ENCODE measurements around the gene STXBP2.

STXBP2 gene

GRCh38 chr19:7639863-7640348 is 3.0 kb downstream of the STXBP2 start:
- POLR2A ChIA-PET: no interaction called here

DNA sequence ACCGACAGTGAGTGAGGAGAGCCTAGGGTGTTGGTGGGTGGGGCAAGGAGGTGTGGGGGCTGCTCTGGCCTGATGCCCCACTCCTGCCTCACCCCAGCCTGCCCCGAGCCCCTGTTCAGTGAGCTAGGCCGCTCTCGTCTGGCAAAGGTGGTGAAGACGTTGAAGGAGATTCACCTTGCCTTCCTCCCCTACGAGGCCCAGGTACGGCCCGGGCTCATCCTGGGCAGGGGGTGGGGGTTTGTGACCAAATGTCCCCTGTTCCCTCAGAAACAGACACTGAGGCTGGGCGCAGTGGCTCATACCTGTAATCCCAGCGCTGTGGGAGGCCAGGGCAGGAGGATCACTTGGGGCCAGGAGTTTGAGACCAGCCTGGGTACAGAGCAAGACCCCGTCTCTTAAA is 3.9 kb downstream of the STXBP2 start:
- H3K27ac ChIP-seq (ENCODE audit: extremely low read depth, low read depth, low read length): no peak overlapping the region
- H3K4me1 ChIP-seq (ENCODE audit: control insufficient read depth, insufficient read depth, low read length): no peaks in the 10 kb centered on the region
- H3K36me3 ChIP-seq (ENCODE audit: control insufficient read depth in 2 of 2, insufficient read depth in 1 of 2, low read length in 2 of 2): peaks cover 7 to 17% of the 10 kb centered on the region in 2 experiments; a peak in 2 of 3 replicates
- ChIA-PET CTCF (interaction anchor here (0.6 to 0.9 kb wide), 3 partner anchors 39 to 72 kb away, joined by 3 to 4 read pairs (median 3); no protein-coding TSS in a partner anchor), POLR2A (interaction anchor here (0.6 kb wide), 1 partner anchor 22 kb away, joined by 3 read pairs; no protein-coding TSS in a partner anchor)
- H3K4me3 ChIP-seq (ENCODE audit: low read depth, low read length): no peak overlapping the region
- no peaks in the 10 kb centered on the region for H3K9me3 ChIP-seq (ENCODE audit: control insufficient read depth, insufficient read depth, low read depth, low read length)
- TF ChIP-seq ZNF175 (tag by site-specific recombination; IDR thresholded peaks at IDR 0.05): no peak
- TF ChIP-seq, protein P1, sequence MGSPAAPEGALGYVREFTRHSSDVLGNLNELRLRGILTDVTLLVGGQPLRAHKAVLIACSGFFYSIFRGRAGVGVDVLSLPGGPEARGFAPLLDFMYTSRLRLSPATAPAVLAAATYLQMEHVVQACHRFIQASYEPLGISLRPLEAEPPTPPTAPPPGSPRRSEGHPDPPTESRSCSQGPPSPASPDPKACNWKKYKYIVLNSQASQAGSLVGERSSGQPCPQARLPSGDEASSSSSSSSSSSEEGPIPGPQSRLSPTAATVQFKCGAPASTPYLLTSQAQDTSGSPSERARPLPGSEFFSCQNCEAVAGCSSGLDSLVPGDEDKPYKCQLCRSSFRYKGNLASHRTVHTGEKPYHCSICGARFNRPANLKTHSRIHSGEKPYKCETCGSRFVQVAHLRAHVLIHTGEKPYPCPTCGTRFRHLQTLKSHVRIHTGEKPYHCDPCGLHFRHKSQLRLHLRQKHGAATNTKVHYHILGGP (tag by site-specific recombination; IDR thresholded peaks at IDR 0.05): no peak
- no peak for TF ChIP-seq ZFHX2 (tag by site-specific recombination; conservative IDR thresholded peaks at IDR 0.05)
- no peak for TF ChIP-seq ZNF701 (tag by site-specific recombination; IDR thresholded peaks at IDR 0.05)
- no peak for TF ChIP-seq ZNF777 (tag by site-specific recombination; IDR thresholded peaks at IDR 0.05; ENCODE audit: borderline replicate concordance)
- TF ChIP-seq, protein P2, sequence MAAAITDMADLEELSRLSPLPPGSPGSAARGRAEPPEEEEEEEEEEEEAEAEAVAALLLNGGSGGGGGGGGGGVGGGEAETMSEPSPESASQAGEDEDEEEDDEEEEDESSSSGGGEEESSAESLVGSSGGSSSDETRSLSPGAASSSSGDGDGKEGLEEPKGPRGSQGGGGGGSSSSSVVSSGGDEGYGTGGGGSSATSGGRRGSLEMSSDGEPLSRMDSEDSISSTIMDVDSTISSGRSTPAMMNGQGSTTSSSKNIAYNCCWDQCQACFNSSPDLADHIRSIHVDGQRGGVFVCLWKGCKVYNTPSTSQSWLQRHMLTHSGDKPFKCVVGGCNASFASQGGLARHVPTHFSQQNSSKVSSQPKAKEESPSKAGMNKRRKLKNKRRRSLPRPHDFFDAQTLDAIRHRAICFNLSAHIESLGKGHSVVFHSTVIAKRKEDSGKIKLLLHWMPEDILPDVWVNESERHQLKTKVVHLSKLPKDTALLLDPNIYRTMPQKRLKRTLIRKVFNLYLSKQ (tag by site-specific recombination; IDR thresholded peaks at IDR 0.05; ENCODE audit: borderline replicate concordance): no peak
- no peak for TF ChIP-seq SCRT2 (tag by site-specific recombination; IDR thresholded peaks at IDR 0.05)
- TF ChIP-seq MEIS1 (CRISPR knock-in tag; IDR thresholded peaks at IDR 0.05; ENCODE audit: borderline replicate concordance): no peak
- no peak for TF ChIP-seq ZNF266 (tag by site-specific recombination; IDR thresholded peaks at IDR 0.05; ENCODE audit: low read depth)
- no peak for TF ChIP-seq HOXC10 (CRISPR knock-in tag; IDR thresholded peaks at IDR 0.05)
- TF ChIP-seq ZBTB17 (tag by site-specific recombination; IDR thresholded peaks at IDR 0.05): no peak
- no peak for TF ChIP-seq ZNF670 (tag by site-specific recombination; IDR thresholded peaks at IDR 0.05; ENCODE audit: low read depth)
- TF ChIP-seq ZNF560 (tag by site-specific recombination; IDR thresholded peaks at IDR 0.05; ENCODE audit: borderline replicate concordance): no peak
- TF ChIP-seq ZNF48 (tag by site-specific recombination; IDR thresholded peaks at IDR 0.05): no peak
- no peak for TF ChIP-seq BCL11A (tag by site-specific recombination; IDR thresholded peaks at IDR 0.05; ENCODE audit: low read depth)
- no peak for TF ChIP-seq ZSCAN5A (tag by site-specific recombination; IDR thresholded peaks at IDR 0.05)

More at GRCh38 chr19:7639863-7640348, 3.0 kb downstream of the STXBP2 start:
- Histone ChIP-seq H3K27ac (ENCODE audit: extremely low read depth, low read depth, low read length) (no peak overlapping the region), H3K36me3 (ENCODE audit: control insufficient read depth in 2 of 2, insufficient read depth in 1 of 2, low read length in 2 of 2) (peaks cover 7 to 17% of the 10 kb centered on the region in 2 experiments; a peak in 2 of 3 replicates), H3K4me1 (ENCODE audit: control insufficient read depth, insufficient read depth, low read length) (no peaks in the 10 kb centered on the region), H3K9me3 (ENCODE audit: control insufficient read depth, insufficient read depth, low read depth, low read length) (no peaks in the 10 kb centered on the region), H3K4me3 (ENCODE audit: low read depth, low read length) (no peak overlapping the region)
- CTCF ChIA-PET: no interaction called here
- TF ChIP-seq, protein P2 (tag by site-specific recombination; IDR thresholded peaks at IDR 0.05; ENCODE audit: borderline replicate concordance): no peak
- TF ChIP-seq ZNF785 (tag by site-specific recombination; IDR thresholded peaks at IDR 0.05): 0 out of 2 replicates have a peak, but pooled peaks have one; percentile 50
- no peak for TF ChIP-seq ZEB2 (tag by site-specific recombination; IDR thresholded peaks at IDR 0.05)
- TF ChIP-seq ZSCAN4 (tag by site-specific recombination; IDR thresholded peaks at IDR 0.05): peak; percentile 99
- TF ChIP-seq YY2 (tag by site-specific recombination; IDR thresholded peaks at IDR 0.05): 0 out of 2 replicates have a peak, but pooled peaks have one; percentile 11
- TF ChIP-seq ZNF843 (tag by site-specific recombination; IDR thresholded peaks at IDR 0.05): no peak
- TF ChIP-seq, protein P3, sequence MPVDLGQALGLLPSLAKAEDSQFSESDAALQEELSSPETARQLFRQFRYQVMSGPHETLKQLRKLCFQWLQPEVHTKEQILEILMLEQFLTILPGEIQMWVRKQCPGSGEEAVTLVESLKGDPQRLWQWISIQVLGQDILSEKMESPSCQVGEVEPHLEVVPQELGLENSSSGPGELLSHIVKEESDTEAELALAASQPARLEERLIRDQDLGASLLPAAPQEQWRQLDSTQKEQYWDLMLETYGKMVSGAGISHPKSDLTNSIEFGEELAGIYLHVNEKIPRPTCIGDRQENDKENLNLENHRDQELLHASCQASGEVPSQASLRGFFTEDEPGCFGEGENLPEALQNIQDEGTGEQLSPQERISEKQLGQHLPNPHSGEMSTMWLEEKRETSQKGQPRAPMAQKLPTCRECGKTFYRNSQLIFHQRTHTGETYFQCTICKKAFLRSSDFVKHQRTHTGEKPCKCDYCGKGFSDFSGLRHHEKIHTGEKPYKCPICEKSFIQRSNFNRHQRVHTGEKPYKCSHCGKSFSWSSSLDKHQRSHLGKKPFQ (tag by site-specific recombination; IDR thresholded peaks at IDR 0.05): peak; percentile 56; the same call in 1 of the 2 replicates
- no peak for TF ChIP-seq ZBTB20 (tag by site-specific recombination; IDR thresholded peaks at IDR 0.05)
- no peak for TF ChIP-seq ZSCAN30 (tag by site-specific recombination; IDR thresholded peaks at IDR 0.05)
